HG02623 (cell line): ENCODE results near the gene ACYP1.

Experiments used
- ATAC-seq: cut with Tn5 transposase; IDR thresholded peaks from one replicate; pipeline ENCODE4 v1.9.1; 2021; ENCODE audit warnings: moderate library complexity; ENCODE audit not compliant: unreplicated experiment

Gene ACYP1

GRCh38 chr14:75041613-75042012 lies 22.2 kb downstream of the ACYP1 start:
- ATAC-seq, result no peak

- no peak for ATAC-seq
Observed at GRCh38 chr14:75040959-75041358, 22.9 kb downstream of the ACYP1 start.

GRCh38 chr14:75040507-75040906 lies 23.3 kb downstream of the ACYP1 start:
- ATAC-seq, result no peak

GRCh38 chr14:75032939-75033338 lies 30.9 kb downstream of the ACYP1 start:
- no peak for ATAC-seq

- ATAC-seq, result no peak
Observed at GRCh38 chr14:75030147-75030546, 33.7 kb downstream of the ACYP1 start.

GRCh38 chr14:75025876-75026275 lies 37.9 kb downstream of the ACYP1 start:
- ATAC-seq, result no peak

GRCh38 chr14:75025082-75025481 lies 38.7 kb downstream of the ACYP1 start:
- ATAC-seq, result no peak

- no peak for ATAC-seq
Observed at GRCh38 chr14:75023108-75023507, 40.7 kb downstream of the ACYP1 start.

- ATAC-seq, result no peak
Observed at GRCh38 chr14:75022655-75023054, 41.2 kb downstream of the ACYP1 start.

GRCh38 chr14:75018694-75019093 lies 45.1 kb downstream of the ACYP1 start:
- ATAC-seq, result no peak

- ATAC-seq, result no peak
Observed at GRCh38 chr14:75016815-75017214, 47.0 kb downstream of the ACYP1 start.

GRCh38 chr14:75015496-75015895 lies 48.3 kb downstream of the ACYP1 start:
- ATAC-seq, result no peak

GRCh38 chr14:75013290-75013689 lies 50.5 kb downstream of the ACYP1 start:
- no peak for ATAC-seq

- ATAC-seq, result no peak
Observed at GRCh38 chr14:75011356-75011994, 52.3 kb downstream of the ACYP1 start.

- no peak for ATAC-seq
Observed at GRCh38 chr14:75010472-75011093, 53.2 kb downstream of the ACYP1 start.

- no peak for ATAC-seq
Observed at GRCh38 chr14:75009176-75009575, 54.6 kb downstream of the ACYP1 start.

- no peak for ATAC-seq
Observed at GRCh38 chr14:75005357-75005756, 58.5 kb downstream of the ACYP1 start.

GRCh38 chr14:75003250-75004027 lies 60.4 kb downstream of the ACYP1 start:
- ATAC-seq, result no peak
